Measurements from ENCODE around the gene KIAA0753.

GRCh38 chr17:6683730-6684459 is 43.4 kb upstream of the KIAA0753 start:
- no peak for TF ChIP-seq EZH2 (IDR thresholded peaks at IDR 0.05; ENCODE audit: insufficient read depth, poor library complexity, severe bottlenecking)
- no peak for TF ChIP-seq EZH2phosphoT487 (IDR thresholded peaks at IDR 0.05; ENCODE audit: insufficient read depth, low read depth)
